Astrocyte (in vitro differentiated cells and primary cell): ENCODE data around the gene CYGB. TPM values are rescaled to one million over a fixed set of nuclear protein-coding genes. Genes with fewer than 3 reads are reported as not detected.

Source experiments
- DNase-seq: peaks from one replicate; pipeline ENCODE4 v3.0.0-alpha.2; 2010; ENCODE audit warnings: low read depth
- FAIRE-seq: peaks from 2 replicates; lab custom pipeline; 2011; peaks lifted over from hg19 to GRCh38; lab: Jason Lieb, UNC
- H2AFZ ChIP-seq: 2 replicates; pipeline ENCODE4 v1.6.0; 2012; ENCODE audit warnings: low read depth, low read length, inconsistent platforms
- H3K27ac ChIP-seq: 2 replicates; pipeline ENCODE4 v1.5.1; 2011; ENCODE audit warnings: low read depth, low read length, inconsistent platforms
- H3K27me3 ChIP-seq: 2 replicates; pipeline ENCODE4 v1.6.0; 2011; ENCODE audit warnings: low read length, inconsistent platforms; ENCODE audit not compliant: insufficient read depth
- H3K36me3 ChIP-seq: 2 replicates; pipeline ENCODE4 v1.5.1; 2011; ENCODE audit warnings: low read length, inconsistent platforms; ENCODE audit not compliant: insufficient read depth
- H3K4me1 ChIP-seq: 2 replicates; pipeline ENCODE4 v1.5.1; 2011; ENCODE audit warnings: low read length, inconsistent platforms; ENCODE audit not compliant: insufficient read depth
- H3K4me2 ChIP-seq: 2 replicates; pipeline ENCODE4 v1.6.0; 2012; ENCODE audit warnings: low read length, inconsistent platforms
- H3K4me3 ChIP-seq: 2 replicates; pipeline ENCODE4 v1.5.1; 2011; ENCODE audit warnings: low read depth, mild to moderate bottlenecking, low read length, inconsistent platforms; ENCODE audit not compliant: insufficient read depth
- H3K79me2 ChIP-seq: 2 replicates; pipeline ENCODE4 v1.6.0; 2012; ENCODE audit warnings: mild to moderate bottlenecking, low read length, inconsistent platforms; ENCODE audit not compliant: insufficient read depth
- H3K9ac ChIP-seq: 2 replicates; pipeline ENCODE4 v1.6.0; 2012; ENCODE audit warnings: mild to moderate bottlenecking, low read length, inconsistent platforms
- H3K9me3 ChIP-seq: 2 replicates; pipeline ENCODE4 v1.5.1; 2012; ENCODE audit warnings: low read depth, mild to moderate bottlenecking, low read length, inconsistent platforms; ENCODE audit not compliant: insufficient read depth
- H4K20me1 ChIP-seq: 2 replicates; pipeline ENCODE4 v1.6.0; 2012; ENCODE audit warnings: low read length, inconsistent platforms; ENCODE audit not compliant: insufficient read depth
- H3K27ac Mint-ChIP-seq: one replicate; pipeline ENCODE4 v1.8.0; 2021; ENCODE audit warnings: mild to moderate bottlenecking, mixed read lengths; ENCODE audit not compliant: unreplicated experiment
- H3K27me3 Mint-ChIP-seq: one replicate; pipeline ENCODE4 v1.8.0; 2021; ENCODE audit warnings: low read depth, mixed read lengths; ENCODE audit not compliant: unreplicated experiment
- H3K36me3 Mint-ChIP-seq: one replicate; pipeline ENCODE4 v1.8.0; 2021; ENCODE audit warnings: low read depth, mixed read lengths; ENCODE audit not compliant: unreplicated experiment
- H3K4me1 Mint-ChIP-seq: one replicate; pipeline ENCODE4 v1.8.0; 2021; ENCODE audit warnings: low read depth, mixed read lengths; ENCODE audit not compliant: unreplicated experiment
- H3K4me3 Mint-ChIP-seq: one replicate; pipeline ENCODE4 v1.8.0; 2021; ENCODE audit warnings: mild to moderate bottlenecking, moderate library complexity, mixed read lengths; ENCODE audit not compliant: unreplicated experiment
- H3K9me3 Mint-ChIP-seq: one replicate; pipeline ENCODE4 v1.8.0; 2021; ENCODE audit warnings: mild to moderate bottlenecking, mixed read lengths; ENCODE audit not compliant: unreplicated experiment
- EZH2 ChIP-seq: IDR thresholded peaks from 2 replicates; pipeline ENCODE4 v1.6.1; 2012; ENCODE audit warnings: mild to moderate bottlenecking, low read length, inconsistent platforms; ENCODE audit not compliant: insufficient read depth
- total RNA-seq: library from RNA; stranded (reverse); gene quantifications from 2 replicates; pipeline ENCODE4 v1.2.1, GENCODE V29; 2021
- TF ChIP-seq, protein P1 (sequence below): IDR thresholded peaks from 2 replicates; pipeline ENCODE4 v1.5.1; 2011; ENCODE audit warnings: low read depth, mild to moderate bottlenecking, inconsistent platforms, low read length, moderate library complexity; ENCODE audit not compliant: insufficient read depth

CYGB gene
- total RNA-seq, 1 donor from 2014 or later: 29.2 TPM

DNA sequence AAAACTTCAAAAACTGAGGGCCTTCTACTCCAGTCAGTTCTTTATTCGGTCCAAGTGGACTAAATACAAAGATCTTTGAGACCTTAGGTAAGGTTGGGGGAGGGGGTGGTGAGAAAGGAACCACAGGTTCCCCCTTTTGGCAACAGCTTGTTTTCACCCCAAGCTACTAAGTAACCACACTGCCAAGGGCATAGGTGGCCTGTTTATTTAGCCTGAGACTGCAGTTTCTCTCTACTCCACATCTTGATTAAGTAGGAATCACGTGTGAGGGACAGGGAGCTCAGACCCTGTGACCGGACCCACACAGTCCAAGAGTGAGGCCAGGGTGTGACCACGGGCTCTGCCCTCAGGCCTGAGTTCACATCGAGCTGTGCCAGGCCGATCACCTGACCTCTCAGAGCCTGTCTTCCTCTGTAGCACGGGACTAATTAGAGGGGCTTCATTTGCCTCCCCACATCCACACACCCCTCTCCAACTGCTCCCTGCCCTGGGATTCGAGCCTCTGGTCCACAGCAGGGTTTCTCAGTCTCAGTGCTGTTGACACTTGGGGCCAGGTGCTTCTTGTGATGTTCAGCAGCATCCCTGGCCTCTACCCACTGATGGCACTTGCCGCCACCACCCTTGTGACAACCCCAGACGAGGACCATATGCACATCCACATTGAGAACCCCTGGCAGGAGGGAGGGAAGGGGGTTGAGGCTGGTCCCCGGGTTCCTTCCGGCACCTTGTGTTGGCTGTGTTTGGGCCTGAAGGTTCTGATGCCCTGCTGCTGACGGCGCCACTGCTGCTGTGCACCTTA is 30.3 kb upstream of the CYGB start:
- peaks cover 48% of the 10 kb centered on the region for H4K20me1 ChIP-seq
- no peaks in the 10 kb centered on the region for H3K9me3 ChIP-seq
- Mint-ChIP-seq H3K36me3 (peaks cover 16% of the 10 kb centered on the region), H3K9me3 (no peaks in the 10 kb centered on the region), H3K27me3 (no peaks in the 10 kb centered on the region), H3K4me3 (no peak overlapping the region), H3K27ac (no peak overlapping the region), H3K4me1 (peaks cover 17% of the 10 kb centered on the region)
- H3K4me1 ChIP-seq: peaks cover 6% of the 10 kb centered on the region
- TF ChIP-seq EZH2: no peak
- TF ChIP-seq, protein P1, sequence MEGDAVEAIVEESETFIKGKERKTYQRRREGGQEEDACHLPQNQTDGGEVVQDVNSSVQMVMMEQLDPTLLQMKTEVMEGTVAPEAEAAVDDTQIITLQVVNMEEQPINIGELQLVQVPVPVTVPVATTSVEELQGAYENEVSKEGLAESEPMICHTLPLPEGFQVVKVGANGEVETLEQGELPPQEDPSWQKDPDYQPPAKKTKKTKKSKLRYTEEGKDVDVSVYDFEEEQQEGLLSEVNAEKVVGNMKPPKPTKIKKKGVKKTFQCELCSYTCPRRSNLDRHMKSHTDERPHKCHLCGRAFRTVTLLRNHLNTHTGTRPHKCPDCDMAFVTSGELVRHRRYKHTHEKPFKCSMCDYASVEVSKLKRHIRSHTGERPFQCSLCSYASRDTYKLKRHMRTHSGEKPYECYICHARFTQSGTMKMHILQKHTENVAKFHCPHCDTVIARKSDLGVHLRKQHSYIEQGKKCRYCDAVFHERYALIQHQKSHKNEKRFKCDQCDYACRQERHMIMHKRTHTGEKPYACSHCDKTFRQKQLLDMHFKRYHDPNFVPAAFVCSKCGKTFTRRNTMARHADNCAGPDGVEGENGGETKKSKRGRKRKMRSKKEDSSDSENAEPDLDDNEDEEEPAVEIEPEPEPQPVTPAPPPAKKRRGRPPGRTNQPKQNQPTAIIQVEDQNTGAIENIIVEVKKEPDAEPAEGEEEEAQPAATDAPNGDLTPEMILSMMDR: no peak
- H3K27me3 ChIP-seq: no peaks in the 10 kb centered on the region
- no peak overlapping the region for H3K9ac ChIP-seq
- H2AFZ ChIP-seq: no peak overlapping the region
- H3K79me2 ChIP-seq: peaks cover 7% of the 10 kb centered on the region
- no peak overlapping the region for H3K4me2 ChIP-seq
- peaks cover 15% of the 10 kb centered on the region for H3K36me3 ChIP-seq
- H3K4me3 ChIP-seq: no peak overlapping the region
- DNase-seq: no peak
- FAIRE-seq: no peak
- no peak overlapping the region for H3K27ac ChIP-seq

DNA sequence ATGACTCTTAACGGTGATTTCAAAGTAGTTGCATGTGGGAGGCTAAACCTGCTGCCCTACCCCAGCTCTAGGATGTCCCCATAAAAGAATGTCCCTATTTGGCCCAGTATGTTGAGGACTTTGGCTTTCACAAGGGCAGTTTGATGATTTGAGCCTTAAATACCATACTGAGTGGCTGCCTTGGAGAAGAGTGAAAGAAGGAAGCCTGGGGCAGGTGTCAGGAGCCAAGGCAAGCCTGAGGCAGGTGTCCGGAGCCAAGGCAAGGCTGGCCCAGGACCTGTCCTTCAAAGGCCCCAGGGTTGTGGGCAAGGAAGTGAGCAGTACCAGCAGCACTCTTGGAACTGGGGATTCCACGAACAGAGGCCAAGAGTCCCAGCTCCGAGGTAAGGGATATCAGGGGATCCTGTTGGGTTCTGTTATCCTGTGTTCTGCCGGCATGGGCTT is 29.5 kb upstream of the CYGB start:
- Histone ChIP-seq H3K9me3 (no peaks in the 10 kb centered on the region), H3K27me3 (no peaks in the 10 kb centered on the region), H3K9ac (no peak overlapping the region), H2AFZ (no peak overlapping the region), H3K36me3 (peaks cover 15% of the 10 kb centered on the region), H4K20me1 (peaks cover 56% of the 10 kb centered on the region), H3K4me1 (peaks cover 13% of the 10 kb centered on the region), H3K79me2 (peaks cover 7% of the 10 kb centered on the region), H3K27ac (no peak overlapping the region), H3K4me3 (no peak overlapping the region), H3K4me2 (no peak overlapping the region)
- DNase-seq (no peak), FAIRE-seq (no peak)
- peaks cover 18% of the 10 kb centered on the region for H3K36me3 Mint-ChIP-seq
- no peaks in the 10 kb centered on the region for H3K27me3 Mint-ChIP-seq
- H3K9me3 Mint-ChIP-seq: no peaks in the 10 kb centered on the region
- peaks cover 21% of the 10 kb centered on the region for H3K4me1 Mint-ChIP-seq
- no peak overlapping the region for H3K4me3 Mint-ChIP-seq
- TF ChIP-seq, protein P1: no peak
- no peak for TF ChIP-seq EZH2
- no peak overlapping the region for H3K27ac Mint-ChIP-seq

DNA sequence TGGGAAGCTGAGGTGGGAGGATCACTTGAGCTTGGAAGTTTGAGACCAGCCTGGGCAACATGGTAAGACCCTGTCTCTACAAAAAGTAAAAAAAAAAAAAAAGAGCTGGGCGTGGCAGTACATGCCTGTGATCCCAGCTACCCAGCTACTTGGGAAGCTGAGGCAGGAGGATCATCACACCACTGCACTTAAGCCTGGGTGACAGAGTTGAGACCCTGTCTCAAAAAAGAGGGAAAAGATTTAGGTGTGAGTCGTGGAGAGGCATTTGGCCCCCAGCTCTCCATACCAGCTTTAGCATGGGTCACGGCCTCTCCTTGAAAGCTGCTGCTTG is 29.1 kb upstream of the CYGB start:
- H3K27ac Mint-ChIP-seq: no peak overlapping the region
- H3K4me3 Mint-ChIP-seq: no peak overlapping the region
- no peak overlapping the region for H2AFZ ChIP-seq
- no peaks in the 10 kb centered on the region for H3K27me3 ChIP-seq
- H3K27me3 Mint-ChIP-seq: no peaks in the 10 kb centered on the region
- no peak for FAIRE-seq
- no peaks in the 10 kb centered on the region for H3K9me3 Mint-ChIP-seq
- H3K9me3 ChIP-seq: no peaks in the 10 kb centered on the region
- H3K4me1 ChIP-seq: peaks cover 17% of the 10 kb centered on the region
- peaks cover 60% of the 10 kb centered on the region for H4K20me1 ChIP-seq
- peaks cover 20% of the 10 kb centered on the region for H3K36me3 Mint-ChIP-seq
- H3K4me2 ChIP-seq: no peak overlapping the region
- H3K79me2 ChIP-seq: peaks cover 11% of the 10 kb centered on the region
- TF ChIP-seq, protein P1: no peak
- no peak for TF ChIP-seq EZH2
- H3K36me3 ChIP-seq: peaks cover 19% of the 10 kb centered on the region
- no peak overlapping the region for H3K4me3 ChIP-seq
- no peak overlapping the region for H3K9ac ChIP-seq
- peaks cover 26% of the 10 kb centered on the region for H3K4me1 Mint-ChIP-seq
- H3K27ac ChIP-seq: no peak overlapping the region
- no peak for DNase-seq
